ENCODE measurements around the gene SLC6A3.

The SLC6A3 gene

GRCh38 chr5:1445313-1445688, at the start of gene SLC6A3:
Gene SLC6A3 (minus strand): TSS chr5:1445440. CDS start chr5:1443197, 2,243 bp downstream.
- DNase-seq (ENCODE audit: low spot score): no peak

DNA sequence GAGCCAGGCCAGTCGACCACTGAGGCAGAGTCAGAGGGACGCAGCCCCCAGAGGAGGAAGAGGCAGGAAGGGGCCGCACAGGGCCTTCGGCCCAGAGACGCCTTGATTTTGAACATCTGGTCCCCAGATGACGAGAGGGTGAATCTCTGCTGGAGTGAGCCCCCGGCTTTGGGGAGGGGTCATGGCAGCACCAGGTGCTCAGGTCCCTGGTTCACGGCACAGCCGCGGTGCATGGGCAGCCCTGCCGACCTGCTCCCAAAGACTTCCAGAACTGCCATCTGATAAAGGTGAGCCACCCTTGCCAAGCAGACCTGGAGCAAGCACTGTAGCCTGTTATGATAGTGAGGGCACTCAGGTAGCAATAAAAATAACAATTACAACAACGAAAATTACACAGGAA, 48.7 kb upstream of the SLC6A3 start:
- DNase-seq (ENCODE audit: low spot score): no peak

DNA sequence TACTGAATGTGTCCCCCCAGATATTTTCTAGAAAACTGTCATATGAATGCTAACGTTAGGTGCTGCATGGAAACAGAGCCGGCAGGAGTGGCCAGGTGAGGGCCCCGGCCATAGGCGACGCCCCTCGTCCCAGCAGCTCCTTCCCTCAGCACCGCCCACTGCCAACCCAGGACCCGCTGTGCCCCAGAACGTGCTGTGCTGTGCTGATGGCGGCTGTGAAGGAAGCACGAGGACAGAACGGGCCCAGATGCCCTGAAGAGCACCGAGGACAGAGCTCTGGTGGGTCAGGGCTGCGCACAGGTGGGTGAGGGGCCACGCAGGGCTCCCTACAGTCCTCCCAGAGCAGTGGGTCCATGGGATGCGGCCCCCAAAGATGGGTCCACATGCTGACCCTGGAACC, 48.2 kb upstream of the SLC6A3 start:
- no peak for DNase-seq (ENCODE audit: low spot score)

DNA sequence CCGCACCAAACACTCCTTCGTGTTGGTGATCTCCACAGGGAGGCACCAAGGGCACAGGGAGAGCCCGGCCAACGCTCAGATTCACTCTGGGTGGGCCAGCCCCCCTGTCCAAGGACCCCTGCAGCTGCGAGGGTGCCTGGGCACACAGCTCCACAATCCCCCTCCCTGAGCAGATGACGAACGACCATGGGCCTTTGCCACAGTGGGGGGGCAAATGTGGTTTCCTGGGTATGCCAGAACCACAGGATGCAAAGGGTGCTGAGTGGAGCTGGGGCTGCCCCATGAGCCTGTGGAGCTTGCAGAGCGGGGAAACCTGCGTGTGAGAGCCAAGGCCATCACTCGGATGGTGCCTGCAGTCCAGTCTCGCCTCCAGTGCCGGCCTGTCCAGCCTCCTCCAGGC, 47.5 kb upstream of the SLC6A3 start:
- no peak for DNase-seq (ENCODE audit: low spot score)

DNA sequence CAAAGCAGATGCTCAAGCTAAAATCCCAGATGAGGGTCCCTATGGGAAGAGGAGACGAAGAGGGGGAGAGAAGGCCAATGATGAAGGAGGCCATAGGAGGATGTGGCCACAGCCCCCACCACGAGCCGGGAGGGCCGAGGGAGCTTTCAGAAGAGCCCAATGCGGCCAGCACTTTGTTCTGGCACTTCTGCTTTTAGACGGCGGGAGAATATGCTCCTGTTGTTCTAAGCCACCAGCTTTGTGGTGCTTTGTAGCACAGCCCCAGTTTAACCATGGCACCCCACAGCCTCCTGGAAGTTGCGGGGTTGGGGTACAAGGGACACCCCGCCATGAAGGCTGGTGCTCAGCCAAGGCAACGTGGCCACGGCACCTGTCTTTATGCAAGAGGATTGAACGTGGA, 45.1 kb upstream of the SLC6A3 start:
- DNase-seq (ENCODE audit: low spot score): no peak

- DNase-seq (ENCODE audit: low spot score): no peak
Observed at GRCh38 chr5:1489754-1490153, 44.5 kb upstream of the SLC6A3 start.

GRCh38 chr5:1488882-1489680, 43.8 kb upstream of the SLC6A3 start:
- no peak for DNase-seq (ENCODE audit: low spot score)

DNA sequence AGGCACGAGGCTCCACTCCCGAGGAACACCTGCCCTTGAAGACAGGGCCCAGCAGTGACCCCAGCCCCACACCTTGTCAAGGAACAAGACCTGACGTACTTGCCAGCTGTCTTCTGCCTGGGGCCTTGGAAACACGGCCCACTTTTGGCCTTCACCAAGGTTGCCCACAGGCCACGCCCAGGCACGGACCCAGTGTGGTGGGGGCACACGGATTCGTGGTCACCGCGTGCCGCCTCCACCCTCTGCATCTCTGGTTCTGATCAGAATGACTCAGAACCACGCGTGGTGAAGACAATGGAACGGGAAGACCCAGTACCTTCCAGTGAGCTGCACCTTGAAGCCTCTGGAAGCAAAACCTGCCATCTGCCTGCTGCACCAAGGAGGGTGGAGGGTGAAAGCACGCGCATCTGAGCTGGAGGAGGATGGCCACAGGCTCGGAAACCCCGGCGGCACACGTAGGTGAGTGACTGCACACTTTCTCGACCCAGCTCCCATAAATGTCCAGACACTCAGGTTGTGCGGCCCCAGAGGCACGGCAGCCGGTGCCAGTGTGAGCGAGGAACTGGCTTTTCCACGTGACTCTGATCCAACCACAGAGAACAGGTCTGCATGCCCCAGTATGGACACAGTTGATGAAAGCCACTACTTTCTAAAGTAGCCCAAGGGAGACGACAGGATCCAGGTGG, 42.0 kb upstream of the SLC6A3 start:
- DNase-seq (ENCODE audit: low spot score): no peak

- no peak for DNase-seq (ENCODE audit: low spot score)
Observed at GRCh38 chr5:1486271-1486670, 41.0 kb upstream of the SLC6A3 start.

- DNase-seq (ENCODE audit: low spot score): no peak
Observed at GRCh38 chr5:1485579-1486118, 40.4 kb upstream of the SLC6A3 start.

DNA sequence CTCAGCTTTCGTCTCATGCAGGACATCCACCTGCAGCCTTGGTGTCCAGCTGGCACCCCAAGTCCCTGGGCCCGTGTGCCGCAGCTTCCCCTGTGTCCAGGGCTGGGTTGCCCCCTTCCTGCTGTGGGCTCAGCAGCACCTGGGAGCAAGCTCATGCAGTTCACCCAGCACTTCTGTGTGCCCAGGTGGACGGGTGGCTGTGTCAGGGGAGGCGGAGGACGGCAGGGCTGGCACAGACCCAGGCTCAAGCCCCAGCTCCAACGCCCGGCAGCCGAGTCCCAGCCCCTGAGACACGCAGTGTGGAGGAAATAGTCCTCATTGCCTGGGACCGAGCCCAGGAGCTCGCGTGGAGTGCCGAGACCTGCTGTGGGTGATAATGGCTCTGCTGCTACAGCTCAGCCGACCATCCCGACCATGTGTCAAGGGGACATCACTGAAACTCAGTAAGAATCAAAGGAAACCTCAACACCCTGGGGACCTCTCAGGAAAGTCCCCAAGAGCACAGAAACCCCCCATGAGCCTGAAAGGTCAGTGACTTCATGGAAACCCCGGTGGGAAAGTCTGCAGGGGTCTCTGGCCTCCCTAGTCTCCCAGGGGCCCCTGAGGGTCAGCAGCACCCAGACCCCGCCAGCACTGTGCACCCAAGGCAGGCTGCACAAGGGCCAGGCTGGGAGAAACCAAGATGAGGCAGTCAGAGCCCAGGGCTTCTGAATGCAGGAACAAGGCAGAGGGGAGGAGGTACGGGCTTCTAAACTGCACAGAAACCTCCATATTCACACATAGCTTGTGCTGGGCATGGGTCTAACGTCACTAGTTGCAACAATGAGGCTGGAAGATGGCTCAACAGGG, 39.7 kb upstream of the SLC6A3 start:
- DNase-seq (ENCODE audit: low spot score): no peak

DNA sequence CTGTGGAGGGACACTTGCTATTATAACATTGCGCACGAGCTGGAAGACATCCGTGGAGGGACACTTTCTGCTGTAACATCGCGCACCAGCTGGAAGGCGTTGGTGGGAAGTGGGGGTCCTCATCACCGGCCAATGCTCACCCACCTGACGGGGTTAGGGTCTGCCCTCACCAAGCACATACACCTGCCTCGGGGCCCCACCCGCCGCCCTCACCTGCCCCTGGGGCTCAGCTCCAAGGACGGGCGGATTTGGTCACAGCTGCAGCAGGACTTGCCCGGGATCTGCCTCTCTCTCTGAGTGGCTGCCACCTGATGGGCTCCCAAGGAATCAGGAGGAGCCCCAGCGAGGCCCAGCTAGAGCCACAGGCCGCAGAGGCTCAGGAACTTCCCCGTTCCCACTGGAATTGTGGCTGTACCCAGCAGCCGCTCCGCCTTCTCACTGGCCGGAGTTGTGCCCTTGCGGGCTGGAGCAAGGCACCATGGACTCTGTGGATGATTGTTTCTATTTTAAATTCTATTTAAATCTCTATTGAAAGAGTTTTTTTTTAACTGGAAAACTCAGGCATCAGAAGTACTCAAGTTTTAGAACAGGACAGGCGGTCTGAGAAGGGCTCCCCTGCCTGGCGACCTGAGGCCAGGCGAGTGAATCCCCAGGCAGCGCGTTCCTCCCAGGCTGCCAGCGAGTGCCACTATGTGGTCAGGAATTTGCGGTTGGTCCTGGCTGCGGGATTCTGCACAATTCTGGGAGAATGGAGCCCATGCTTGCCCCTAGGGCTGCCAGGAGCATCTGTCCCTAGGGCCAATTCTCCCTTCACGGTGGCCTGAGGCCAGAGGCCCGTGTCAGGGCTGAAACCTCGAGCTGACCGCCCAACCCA, 38.9 kb upstream of the SLC6A3 start:
- DNase-seq (ENCODE audit: low spot score): no peak

GRCh38 chr5:1483064-1483463, 37.8 kb upstream of the SLC6A3 start:
- no peak for DNase-seq (ENCODE audit: low spot score)

DNA sequence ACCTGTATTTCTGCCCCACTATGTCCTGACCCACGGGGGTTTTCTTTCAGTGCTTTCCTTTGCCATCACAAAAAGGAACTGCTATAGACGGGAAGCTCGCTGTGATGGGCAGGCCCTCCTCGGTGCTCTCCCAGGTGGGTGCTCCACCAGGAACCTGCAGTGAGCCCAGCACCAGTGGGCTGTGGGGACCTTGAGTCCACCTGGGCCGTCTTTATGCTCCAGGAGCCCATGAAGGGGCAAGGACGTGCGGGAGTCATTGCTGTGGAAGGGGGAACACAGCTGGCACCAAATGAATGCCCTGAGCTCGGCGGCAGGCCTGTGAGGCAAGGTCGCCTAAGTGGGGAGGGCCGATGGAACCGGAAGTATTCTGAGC, 36.7 kb upstream of the SLC6A3 start:
- DNase-seq (ENCODE audit: low spot score): no peak

DNA sequence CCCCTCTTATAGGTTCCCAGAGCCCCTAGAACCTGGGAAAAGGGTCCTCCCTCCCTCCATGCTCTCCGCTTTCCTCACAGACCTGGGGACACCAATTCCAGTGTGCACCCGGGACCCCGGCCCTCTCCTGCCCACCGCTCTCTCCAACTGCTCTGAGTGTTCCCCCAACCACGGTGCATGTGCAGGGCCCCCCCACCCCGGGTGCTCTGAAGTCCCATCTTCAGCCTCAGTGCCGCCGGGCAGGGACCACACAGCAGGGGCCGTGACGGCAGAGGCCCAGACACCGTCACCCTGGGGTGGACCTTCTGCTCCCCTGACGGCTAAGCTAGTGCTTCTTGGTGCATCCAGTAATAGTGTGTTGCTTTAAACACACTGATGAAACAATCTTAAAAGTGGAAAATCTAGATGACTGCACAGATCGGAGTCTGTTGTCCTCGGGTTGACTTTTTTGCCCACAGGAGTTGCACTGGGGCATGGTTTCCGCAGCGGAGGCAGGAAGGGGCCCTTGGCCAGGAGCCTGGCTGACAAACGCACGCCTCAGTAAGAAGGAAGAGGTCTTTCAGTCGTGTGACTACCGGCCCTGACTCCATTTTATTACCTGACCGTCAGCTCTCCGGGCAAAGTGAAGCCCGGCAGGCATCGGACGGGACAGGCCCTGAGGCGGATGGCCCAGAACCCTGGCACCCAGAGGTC, 36.2 kb upstream of the SLC6A3 start:
- no peak for DNase-seq (ENCODE audit: low spot score)

- no peak for DNase-seq (ENCODE audit: low spot score)
Observed at GRCh38 chr5:1480806-1481205, 35.6 kb upstream of the SLC6A3 start.

DNA sequence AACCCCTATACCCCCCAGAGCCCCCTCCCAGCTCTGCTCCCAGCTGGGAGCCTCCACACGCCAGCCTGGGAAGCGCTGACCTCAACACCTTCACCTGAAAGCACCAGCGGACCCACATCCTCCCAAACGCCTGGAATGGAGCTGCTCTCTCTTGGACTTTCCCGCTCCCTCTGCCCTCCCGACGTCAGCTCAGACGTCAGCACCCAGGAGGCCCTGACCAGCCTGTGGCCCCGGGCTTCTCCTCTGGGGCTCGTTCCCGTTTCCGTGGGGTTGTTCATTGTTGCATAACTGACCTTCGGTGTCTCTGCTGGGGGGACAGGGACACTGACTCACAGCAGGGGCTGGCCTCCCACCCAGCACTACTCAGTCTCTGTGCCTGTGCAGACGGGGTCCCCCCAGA, 35.0 kb upstream of the SLC6A3 start:
- DNase-seq (ENCODE audit: low spot score): peak; percentile 31

- peak; percentile 85 for DNase-seq (ENCODE audit: low spot score)
Observed at GRCh38 chr5:1479581-1480188, 34.4 kb upstream of the SLC6A3 start.

DNA sequence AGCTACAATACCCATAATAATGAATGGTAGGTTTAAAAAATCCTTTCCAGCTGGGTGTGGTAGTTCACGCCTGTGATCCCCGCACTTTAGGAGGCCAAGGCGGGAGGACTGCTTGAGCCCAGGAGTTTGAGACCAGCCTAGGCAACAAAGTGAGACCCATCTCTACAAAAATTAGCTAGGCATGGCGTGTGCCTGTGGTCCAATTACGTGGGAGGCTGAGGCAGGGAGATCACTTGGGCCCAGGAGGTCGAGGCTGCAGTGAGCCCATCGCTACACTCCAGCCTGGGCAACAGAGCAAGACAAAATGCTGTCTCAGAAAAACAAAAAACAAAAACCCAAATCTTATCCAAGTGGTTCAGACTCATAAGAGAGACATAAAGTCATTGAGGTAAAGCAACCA, 33.8 kb upstream of the SLC6A3 start:
- DNase-seq (ENCODE audit: low spot score): no peak

- no peak for DNase-seq (ENCODE audit: low spot score)
Observed at GRCh38 chr5:1478271-1479035, 33.2 kb upstream of the SLC6A3 start.
